Measurements from ENCODE around the gene ZSCAN12.

GRCh38 chr6:28370440-28370839 lies 29.1 kb downstream of the ZSCAN12 start:
- no peak for TF ChIP-seq SP1 (CRISPR knock-in tag; conservative IDR thresholded peaks at IDR 0.05)
- TF ChIP-seq TEAD1 (CRISPR knock-in tag; IDR thresholded peaks at IDR 0.05), result no peak
- no peak for TF ChIP-seq CREB1 (CRISPR knock-in tag; IDR thresholded peaks at IDR 0.05)
